NCI-H2196 treated with DMSO at 0.1 percent for 48 hours (cell line): ENCODE results near the gene MRS2.
A peak's percentile ranks its signal among the peaks of the same experiment; 100 is the strongest.
"Not testable (repeated sequence)": the region's sequence is repeated elsewhere in the genome, so short reads cannot be mapped to it uniquely, and the experiment has no call there.

Experiments
- DNase-seq: peaks from one replicate; lab custom pipeline; 2025; ENCODE audit not compliant: unreplicated experiment; lab: John Stamatoyannopoulos, UW

MRS2 gene, protein sequence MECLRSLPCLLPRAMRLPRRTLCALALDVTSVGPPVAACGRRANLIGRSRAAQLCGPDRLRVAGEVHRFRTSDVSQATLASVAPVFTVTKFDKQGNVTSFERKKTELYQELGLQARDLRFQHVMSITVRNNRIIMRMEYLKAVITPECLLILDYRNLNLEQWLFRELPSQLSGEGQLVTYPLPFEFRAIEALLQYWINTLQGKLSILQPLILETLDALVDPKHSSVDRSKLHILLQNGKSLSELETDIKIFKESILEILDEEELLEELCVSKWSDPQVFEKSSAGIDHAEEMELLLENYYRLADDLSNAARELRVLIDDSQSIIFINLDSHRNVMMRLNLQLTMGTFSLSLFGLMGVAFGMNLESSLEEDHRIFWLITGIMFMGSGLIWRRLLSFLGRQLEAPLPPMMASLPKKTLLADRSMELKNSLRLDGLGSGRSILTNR

DNA sequence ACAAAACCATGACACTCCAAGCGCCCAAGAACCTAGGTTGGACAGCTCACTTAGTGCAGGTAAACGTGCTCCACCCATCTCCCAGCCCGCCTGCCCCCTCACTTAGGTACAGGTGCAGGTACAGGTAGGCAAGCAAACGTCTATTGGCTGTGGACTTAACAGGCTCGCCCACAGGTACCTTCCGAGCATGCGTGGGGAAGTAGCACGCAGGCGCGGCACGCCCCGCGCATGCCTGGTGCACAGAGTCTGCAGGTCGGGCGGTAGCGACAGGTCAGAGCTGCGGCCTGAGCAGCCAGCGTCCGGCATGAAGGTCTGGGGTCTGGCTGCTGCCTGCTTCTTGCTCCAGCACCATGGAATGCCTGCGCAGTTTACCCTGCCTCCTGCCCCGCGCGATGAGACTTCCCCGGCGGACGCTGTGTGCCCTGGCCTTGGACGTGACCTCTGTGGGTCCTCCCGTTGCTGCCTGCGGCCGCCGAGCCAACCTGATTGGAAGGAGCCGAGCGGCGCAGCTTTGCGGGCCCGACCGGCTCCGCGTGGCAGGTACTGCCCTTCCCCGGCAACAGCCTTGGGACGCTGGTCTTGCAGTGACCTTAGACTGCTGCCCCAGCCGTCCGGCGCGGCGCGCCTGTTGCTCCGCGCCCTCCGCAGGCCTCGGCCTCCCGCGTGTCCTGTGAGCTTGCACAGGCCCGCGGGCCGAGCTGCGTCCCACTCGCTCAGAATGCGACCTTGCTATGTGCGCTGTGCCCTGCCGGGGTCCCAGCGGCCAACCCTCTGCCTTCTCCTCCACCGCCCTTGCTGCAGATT lies at the start of gene MRS2:
Gene MRS2, plus strand, starts transcription at position 240 of the 804 bp plus-strand sequence. Its CDS starts 111 bp downstream, at position 351.
- DNase-seq: peak; percentile 89

DNA sequence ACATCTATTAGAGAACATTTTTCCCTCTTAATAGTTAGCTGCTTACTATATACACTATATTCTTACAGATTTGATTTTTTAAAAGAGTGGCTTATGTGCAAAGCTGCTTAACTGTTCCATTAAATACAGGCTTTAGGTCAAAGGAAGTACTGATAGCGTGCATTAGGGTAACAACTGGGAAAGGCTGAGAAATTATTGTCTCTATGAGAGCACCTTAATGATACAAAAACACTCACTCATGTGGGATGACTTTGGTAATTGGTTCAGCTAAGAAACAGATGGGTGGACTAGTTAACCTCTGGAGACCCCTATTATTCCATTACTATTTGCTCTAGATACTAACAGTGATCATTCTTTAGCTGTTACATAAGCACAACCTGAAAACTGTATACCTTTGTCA lies 48.9 kb upstream of the MRS2 start:
- DNase-seq: no peak

DNA sequence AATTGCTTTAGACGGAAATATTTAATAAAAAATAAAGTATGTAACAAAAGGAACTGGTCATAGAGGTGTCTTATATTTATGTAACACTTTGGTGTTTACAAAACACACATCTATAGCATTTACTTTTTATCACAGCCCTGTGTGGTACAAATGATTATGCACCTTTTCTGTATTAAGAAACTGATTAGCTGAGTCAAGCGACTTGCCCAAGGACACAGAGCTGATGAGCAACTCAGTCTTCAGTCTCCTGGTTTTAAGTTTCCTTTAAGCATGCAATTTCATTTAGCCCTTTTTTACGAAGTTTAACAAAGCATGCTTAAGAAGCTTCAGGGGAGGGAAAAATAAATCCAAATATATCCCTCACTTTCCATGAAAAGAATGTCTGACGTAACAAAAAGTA lies 47.3 kb upstream of the MRS2 start:
- no peak for DNase-seq

DNA sequence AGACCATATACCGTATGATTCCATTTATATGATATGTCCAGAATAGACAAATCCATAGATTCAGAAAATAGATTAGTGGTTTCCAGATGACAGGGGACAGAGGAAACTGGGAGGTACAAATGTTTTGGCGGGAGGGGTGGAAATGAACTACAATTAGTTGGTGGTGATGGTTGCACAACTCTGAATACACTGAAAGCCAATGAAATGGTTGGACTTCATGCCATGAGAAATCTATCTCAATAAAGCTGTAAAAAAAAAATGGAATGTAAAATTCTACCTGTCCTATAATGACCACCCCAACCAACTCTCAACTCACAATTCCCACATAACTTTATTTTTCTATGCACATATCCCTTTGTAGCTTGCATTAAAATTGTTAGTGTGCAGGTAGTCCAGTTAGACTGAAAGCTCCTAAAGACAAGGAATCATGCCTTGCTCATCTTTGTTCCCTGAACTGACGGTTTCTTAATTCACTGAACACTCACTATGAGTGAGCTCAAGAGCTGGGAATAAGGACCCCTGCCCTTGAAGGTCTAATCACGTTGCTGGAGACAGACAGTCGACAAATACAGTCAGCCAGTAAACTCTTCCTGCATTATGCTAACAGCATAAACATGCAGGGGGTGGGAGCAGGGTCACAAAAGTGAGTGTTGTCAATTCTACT lies 46.3 kb upstream of the MRS2 start:
- no peak for DNase-seq

DNA sequence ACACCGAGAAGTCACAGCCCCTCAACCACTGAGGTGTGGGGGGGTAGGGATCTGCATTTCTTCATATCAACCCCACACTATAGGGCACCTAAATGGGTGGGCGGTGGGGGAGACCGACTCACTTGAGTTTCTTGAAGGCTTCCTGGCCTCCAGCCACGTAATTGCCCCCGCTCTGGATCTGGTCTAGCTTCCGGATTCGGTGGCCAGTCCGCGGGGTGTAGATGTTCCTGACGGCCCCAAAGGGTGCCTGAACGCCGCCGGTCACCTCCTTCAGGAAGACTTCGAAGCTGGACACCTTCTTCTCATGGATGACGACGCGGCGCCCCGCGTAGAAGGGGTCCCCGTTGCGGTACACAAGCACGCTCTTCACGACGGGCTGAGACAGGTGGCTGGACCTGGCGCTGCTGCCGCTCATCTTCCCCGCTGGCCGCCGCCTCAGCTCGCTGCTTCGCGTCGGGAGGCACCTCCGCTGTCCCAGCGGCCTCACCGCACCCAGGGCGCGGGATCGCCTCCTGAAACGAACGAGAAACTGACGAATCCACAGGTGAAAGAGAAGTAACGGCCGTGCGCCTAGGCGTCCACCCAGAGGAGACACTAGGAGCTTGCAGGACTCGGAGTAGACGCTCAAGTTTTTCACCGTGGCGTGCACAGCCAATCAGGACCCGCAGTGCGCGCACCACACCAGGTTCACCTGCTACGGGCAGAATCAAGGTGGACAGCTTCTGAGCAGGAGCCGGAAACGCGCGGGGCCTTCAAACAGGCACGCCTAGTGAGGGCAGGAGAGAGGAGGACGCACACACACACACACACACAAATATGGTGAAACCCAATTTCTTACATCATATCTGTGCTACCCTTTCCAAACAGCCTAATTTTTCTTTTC lies 45.2 kb upstream of the MRS2 start, which contains the start of gene DCDC2:
Gene DCDC2, minus strand, starts transcription at position 724 of the 883 bp plus-strand sequence. Its CDS starts 309 bp downstream, at position 415.
- no peak for DNase-seq

DNA sequence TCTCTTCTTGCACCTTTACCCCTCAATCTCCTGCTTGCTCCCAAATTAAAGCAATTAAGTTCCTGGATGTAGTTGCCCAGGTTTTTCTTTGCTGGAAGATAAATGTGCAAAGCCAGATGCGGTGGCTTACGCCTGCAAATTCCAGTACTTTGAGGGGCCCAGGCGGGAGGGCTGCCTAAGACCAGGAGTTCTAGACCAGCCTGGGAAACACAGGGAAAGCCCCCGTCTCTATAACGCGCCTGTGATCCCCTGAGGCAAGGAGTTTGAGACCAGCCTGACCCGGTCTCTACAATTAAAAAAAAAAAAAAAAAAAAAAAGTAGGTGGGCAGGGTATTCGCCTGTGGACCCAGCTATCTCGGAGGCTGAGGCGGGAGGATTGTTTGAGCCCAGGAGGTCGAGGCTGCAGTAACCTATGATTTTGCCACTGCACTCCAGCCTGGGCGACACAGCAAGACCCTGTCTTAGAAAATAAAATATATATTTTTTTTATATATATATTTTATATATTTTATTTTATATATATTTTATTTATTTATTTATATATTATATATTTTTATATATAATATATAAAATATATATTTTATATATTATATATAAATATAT lies 44.4 kb upstream of the MRS2 start:
- no peak for DNase-seq

DNA sequence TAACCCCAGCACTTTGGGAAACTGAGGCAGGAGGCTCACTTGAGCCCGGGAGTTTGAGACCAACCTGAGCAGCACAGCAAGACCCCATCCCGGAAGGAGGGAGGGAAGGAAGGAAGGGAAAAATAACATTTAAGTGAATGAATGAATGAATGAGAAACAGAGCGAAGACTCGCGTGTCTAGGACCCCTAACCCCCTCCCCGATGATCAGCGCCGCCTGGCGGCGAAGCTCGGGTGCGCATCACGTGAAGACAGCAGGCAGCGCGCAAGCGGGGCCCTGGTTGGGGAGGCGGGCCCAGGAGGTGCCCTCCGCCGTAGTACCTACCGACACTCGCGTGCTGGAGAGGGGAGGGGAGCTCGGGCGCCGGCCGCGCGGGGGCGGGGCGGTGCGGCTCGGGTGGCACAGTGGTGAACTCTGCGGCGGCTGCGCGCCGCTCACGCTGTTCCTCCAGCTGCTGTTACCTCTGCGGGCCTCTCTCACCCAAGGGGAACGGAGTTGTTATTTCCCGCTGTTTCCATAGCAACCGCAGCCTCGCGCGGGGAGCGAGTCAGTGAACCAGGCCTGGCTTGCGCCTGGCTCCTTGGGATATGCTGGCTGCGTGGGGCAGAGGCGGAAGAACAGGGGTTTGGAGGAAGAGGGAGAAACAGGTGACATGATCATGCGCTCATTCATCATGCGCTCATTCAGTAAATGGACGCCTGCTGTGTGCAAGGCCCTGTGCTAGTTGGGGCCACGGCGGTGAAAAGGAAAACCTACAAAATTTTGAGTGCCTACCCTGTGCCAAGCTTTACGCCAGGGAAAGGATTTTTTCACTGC lies 42.9 kb upstream of the MRS2 start:
- peak; percentile 87 for DNase-seq

DNA sequence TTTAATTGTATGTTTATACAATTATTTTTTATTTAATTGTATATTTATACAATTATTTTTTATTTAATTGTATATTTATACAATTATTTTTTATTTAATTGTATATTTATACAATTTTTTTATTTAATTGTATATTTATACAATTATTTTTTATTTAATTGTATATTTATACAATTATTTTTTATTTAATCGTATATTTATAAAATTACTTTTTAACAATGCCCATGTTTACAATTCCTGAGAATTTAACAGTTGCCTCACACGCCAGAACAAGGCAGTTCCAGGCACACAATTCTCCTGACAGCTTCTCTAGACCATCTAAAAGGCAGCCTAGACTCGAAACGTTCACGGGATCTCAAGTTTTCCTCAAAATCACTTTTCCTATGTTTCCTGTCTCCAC lies 40.4 kb upstream of the MRS2 start:
- not testable (repeated sequence) for DNase-seq

DNA sequence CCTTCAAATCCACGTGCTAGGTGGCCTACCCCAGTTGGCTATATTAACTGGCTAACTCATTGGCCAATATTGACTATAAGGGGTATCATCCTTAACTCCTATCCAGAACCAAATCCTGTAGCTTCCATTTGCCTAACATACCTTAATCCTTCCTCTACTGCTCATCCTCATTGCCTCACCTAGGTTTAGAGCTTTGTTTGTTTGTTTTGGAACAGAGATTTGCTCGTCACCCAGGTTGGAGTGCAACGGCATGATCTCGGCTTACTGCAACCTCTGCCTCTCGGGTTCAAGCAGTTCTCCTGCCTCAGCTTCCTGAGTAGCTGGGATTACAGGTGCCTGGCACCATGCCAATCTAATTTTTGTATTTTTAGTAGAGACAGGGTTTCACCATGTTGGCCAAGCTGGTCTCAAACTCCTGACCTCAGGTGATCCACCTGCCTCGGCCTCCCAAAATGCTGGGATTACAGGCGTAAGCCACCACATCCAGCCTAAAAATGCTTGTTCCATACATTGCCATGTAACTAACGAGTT lies 37.6 kb upstream of the MRS2 start:
- not testable (repeated sequence) for DNase-seq

DNA sequence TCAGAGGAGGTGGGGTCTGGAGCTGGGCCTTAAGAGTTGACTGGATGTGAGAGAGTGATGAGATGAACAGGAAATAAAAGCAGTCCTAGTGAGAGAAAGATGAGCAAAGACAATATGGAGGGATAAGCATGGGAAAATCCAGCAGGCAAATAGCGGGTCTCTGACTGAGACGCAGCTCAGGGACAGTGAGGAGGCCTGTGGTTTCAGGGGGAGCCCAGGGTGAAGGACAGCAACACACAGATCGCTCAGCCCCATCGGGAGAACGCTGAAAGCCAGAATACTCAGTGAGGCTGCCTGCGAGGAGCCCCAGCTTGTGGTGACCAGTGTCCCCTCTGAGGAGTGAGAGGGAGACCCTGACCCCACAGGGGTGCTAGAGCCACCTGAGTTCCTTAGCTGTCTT lies 28.1 kb upstream of the MRS2 start:
- no peak for DNase-seq

DNA sequence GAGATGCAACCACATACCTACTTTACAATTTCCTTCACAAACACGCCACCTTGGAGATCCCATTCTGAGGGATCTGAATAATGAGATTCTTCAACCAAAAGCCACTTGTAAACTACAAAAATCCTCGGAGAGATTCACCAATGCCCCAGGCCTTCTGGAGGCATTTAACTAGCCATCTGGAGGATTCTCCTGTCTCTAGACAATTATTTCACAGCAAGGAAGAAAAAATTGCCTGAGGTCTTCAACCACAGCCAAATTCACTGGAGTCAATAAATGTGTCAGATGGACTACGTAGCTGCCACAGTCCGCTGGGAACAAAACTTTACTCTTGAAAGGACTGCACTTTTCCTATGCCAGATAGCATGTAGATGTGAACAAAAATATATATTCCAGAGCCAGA lies 25.9 kb upstream of the MRS2 start:
- DNase-seq: no peak

DNA sequence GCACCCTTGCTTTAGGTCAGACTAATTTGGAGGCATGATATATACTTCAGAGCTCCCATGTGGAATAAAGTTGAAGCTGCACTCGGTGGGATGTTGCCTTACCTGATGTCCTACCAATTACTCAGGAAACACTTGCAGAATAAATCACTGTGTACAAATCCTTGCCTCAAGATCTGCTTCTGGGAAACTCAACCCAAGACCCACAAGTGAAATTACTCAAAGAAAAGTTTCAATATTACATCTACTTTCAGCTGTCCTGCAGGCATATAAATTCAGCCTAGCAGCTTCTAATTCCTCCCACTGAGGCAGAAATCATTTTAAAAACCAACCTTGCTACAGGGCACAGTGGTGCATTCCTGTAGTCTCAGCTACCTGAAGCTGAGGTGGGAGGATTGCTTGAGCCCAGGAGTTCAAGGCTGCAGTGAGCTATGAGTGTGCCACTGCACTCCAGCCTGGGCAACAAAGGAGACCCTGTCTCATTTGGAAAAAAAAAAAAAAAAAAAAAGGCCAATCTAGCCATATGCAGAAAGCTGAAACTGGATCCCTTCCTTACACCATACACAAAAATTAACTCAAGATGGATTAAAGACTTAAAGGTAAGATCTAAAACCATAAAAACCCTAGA lies 24.2 kb upstream of the MRS2 start:
- DNase-seq: no peak

DNA sequence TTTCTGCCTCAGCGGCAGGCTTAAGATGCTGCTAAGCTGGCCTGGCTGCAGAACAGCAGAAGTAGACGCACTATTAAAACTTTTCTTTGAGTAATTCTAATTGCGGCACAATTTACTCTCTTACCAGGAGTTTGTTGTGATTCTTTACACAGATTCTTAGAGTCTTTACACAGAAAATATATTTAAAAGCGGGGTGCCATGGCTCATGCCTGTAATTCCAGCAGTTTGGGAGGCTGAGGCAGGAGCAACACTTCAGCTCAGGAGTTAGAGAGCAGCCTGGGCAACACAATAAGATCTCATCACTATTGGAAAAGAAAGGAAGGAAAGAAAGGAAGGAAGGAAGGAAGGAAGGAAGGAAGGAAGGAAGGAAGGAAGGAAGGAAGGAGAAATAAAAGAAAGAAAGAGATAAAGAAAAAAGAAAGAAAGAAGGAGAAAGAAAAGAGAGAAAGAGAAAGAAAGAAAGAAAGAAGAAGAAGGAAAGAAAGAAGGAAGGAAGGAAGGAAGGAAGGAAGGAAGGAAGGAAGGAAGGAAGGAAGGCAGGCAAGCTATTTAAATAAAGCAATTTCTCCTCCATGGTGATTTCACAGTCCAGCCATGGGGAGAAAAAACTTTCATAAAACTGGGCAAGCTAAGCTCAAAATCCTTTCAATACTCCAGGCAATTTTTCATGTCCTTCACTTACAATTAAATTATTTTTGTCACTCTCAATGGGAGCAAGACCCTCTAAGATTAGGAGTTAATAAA lies 21.1 kb upstream of the MRS2 start:
- no peak for DNase-seq

DNA sequence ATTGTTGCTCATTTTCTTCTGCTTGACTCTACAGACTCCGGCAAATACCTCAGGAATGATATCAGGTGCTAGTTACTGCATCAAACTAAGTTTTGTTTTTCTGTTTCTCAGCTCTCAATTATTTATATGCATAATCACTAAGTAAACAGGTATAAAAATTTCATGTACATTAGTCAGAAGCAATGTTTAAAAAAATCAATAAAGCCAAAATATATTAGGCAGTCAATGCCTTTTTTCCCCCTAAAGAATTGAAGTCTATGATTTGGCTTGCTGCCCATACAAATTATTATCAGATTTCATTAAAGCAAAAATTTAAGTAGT lies 20.6 kb upstream of the MRS2 start:
- no peak for DNase-seq

DNA sequence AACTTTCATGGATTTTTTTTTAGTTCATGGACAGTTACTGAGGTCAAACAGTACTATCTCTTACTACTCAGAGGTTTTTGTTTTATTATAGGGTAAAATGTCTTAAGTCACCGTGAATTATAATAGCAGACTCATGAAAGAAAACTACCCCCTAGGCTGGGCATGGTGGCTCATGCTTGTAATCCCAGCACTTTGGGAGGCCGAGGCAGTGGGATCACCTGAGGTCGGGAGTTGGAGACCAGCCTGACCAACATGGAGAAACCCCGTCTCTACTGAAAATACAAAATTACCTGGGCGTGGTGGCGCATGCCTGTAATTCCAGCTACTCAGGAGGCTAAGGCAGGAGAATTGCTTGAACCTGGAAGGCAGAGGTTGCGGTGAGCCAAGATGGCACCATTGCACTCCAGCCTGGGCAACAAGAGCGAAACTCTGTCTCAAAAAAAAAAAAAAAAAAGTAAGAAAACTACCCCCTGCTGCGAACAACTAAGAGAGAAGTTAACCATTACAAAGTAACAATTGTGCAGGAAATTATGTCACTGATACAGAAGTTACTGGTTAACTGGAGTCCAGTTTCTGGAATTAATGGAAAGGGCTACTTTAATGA lies 19.7 kb upstream of the MRS2 start:
- not testable (repeated sequence) for DNase-seq

DNA sequence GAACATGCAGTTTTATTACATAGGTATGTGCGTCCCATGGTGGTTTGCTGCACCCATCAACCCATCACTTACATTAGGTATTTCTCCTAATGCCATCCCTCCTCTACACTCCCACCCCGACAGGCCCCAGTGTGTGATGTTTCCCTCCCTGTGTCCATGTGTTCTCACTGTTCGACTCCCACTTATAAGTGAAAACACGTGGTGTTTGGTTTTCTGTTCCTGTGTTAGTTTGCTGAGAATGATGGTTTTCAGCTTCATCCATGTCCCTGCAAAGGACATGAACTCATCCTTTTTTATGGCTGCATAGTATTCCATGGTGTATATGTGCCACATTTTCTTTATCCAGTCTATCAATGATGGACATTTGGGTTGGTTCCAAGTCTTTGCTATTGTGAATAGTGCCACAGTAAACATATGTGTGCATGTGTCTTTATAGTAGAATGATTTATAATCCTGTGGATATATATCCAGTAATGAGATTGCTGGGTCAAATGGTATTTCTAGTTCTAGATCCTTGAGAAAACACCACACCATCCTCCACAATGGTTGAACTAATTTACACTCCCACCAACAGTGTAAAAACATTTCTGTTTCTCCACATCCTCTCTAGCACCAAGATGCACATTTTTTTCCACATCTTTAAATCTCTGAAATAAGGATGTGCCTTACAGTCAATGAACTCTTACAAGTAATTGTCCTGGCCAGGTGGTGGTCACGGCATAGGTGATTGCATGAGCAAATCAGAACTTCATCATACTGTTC lies 18.2 kb upstream of the MRS2 start:
- not testable (repeated sequence) for DNase-seq
